ENCODE results near the gene RAB13.

- no peak for TF ChIP-seq CTCF (IDR thresholded peaks at IDR 0.05; ENCODE audit: poor library complexity)
- no peak for TF ChIP-seq EZH2phosphoT487 (IDR thresholded peaks at IDR 0.05; ENCODE audit: low read depth, severe bottlenecking, unreplicated experiment)
- TF ChIP-seq EZH2 (IDR thresholded peaks at IDR 0.05; ENCODE audit: borderline replicate concordance) = no peak
Observed at GRCh38 chr1:153985941-153986761, at the start of gene RAB13.
